Urinary bladder (tissue), 4 donors: ENCODE results near the gene MPST. TPM values are rescaled to one million over a fixed set of nuclear protein-coding genes. Genes with fewer than 3 reads are reported as not detected.
"Not testable (repeated sequence)": the region's sequence is repeated elsewhere in the genome, so short reads cannot be mapped to it uniquely, and the experiment has no call there.

ENCODE experiments used
- DNase-seq: peaks from one replicate; pipeline ENCODE4 v3.0.0-alpha.2; 2015; ENCODE audit errors: extremely low spot score
- H3K27ac ChIP-seq: one replicate; pipeline ENCODE4 v1.5.1; 2013; ENCODE audit warnings: low read depth, mild to moderate bottlenecking, moderate library complexity
- H3K36me3 ChIP-seq: one replicate; pipeline ENCODE4 v1.6.1; 2013; ENCODE audit warnings: mild to moderate bottlenecking, moderate library complexity; ENCODE audit not compliant: insufficient read depth
- H3K4me1 ChIP-seq: one replicate; pipeline ENCODE4 v1.6.1; 2013; ENCODE audit warnings: mild to moderate bottlenecking, moderate library complexity; ENCODE audit not compliant: insufficient read depth
- H3K4me3 ChIP-seq: one replicate; pipeline ENCODE4 v1.5.1; 2013; ENCODE audit warnings: low read depth, low read length
- WGBS: extraction: QIAGEN DNeasy Blood & Tissue Kit; methylation state at CpG from one replicate; pipeline ENCODE4 v1.1.7; 2013; 5-methylcytosine and 5-hydroxymethylcytosine counted together
- polyA plus RNA-seq: library from polyadenylated mRNA; stranded (reverse); fragments of 200-250 nt; gene quantifications from one replicate; pipeline ENCODE4 v1.2.3, GENCODE V29; 2013
- small RNA-seq: library from RNA; depleted of rRNA; stranded (forward); fragments of <200 nt; gene quantifications from one replicate; pipeline ENCODE3, GENCODE V24; 2014
- total RNA-seq: library from RNA; depleted of rRNA; stranded (reverse); fragments of >200 nt; gene quantifications from one replicate; pipeline ENCODE4 v1.2.3, GENCODE V29; 2014
- donor health status: healthy with polysubstance abuse.
- donor health status: healthy.

MPST gene
- total and polyA plus RNA-seq, 2 donors = 44.1 to 123 TPM

- H3K4me3 ChIP-seq, H3K27ac ChIP-seq, H3K36me3 ChIP-seq, H3K4me1 ChIP-seq, DNase-seq: not testable (repeated sequence)
- WGBS = 95% methylated on average over 5 of the region's 5 CpGs
Measured at GRCh38 chr22:37071850-37072592, 52.5 kb downstream of the MPST start.

GRCh38 chr22:37072673-37073072 is 53.1 kb downstream of the MPST start:
- H3K4me1 ChIP-seq = no peaks in the 10 kb centered on the region
- no peak overlapping the region for H3K27ac ChIP-seq
- 97% methylated on average over 8 of the region's 8 CpGs for WGBS
- H3K4me3 ChIP-seq = no peak overlapping the region
- H3K36me3 ChIP-seq = no peaks in the 10 kb centered on the region
- DNase-seq = no peak

GRCh38 chr22:37074537-37074936 is 55.0 kb downstream of the MPST start:
- no peak for DNase-seq
- no peak overlapping the region for H3K27ac ChIP-seq
- H3K4me3 ChIP-seq = no peak overlapping the region
- no peaks in the 10 kb centered on the region for H3K36me3 ChIP-seq
- WGBS = 79% methylated on average over 16 of the region's 16 CpGs
- H3K4me1 ChIP-seq = no peaks in the 10 kb centered on the region

GRCh38 chr22:37075046-37075445 is 55.5 kb downstream of the MPST start:
- no peak overlapping the region for H3K27ac ChIP-seq
- no peak for DNase-seq
- H3K4me3 ChIP-seq = no peak overlapping the region
- H3K4me1 ChIP-seq = no peaks in the 10 kb centered on the region
- 58% methylated on average over 17 of the region's 17 CpGs for WGBS
- no peaks in the 10 kb centered on the region for H3K36me3 ChIP-seq

GRCh38 chr22:37075822-37076433 is 56.4 kb downstream of the MPST start:
- H3K4me3 ChIP-seq = no peak overlapping the region
- H3K4me1 ChIP-seq = no peaks in the 10 kb centered on the region
- no peak for DNase-seq
- H3K36me3 ChIP-seq = no peaks in the 10 kb centered on the region
- no peak overlapping the region for H3K27ac ChIP-seq
- whole genome bisulfite sequencing = 76% methylated on average over 9 of the region's 9 CpGs

GRCh38 chr22:37077802-37078448 is 58.4 kb downstream of the MPST start:
- Histone ChIP-seq H3K4me3 (no peak overlapping the region), H3K27ac (no peak overlapping the region), H3K36me3 (no peaks in the 10 kb centered on the region), H3K4me1 (no peaks in the 10 kb centered on the region)
- 21% methylated on average over 15 of the region's 15 CpGs for WGBS
- DNase-seq = no peak

GRCh38 chr22:37079158-37079557 is 59.6 kb downstream of the MPST start:
- Histone ChIP-seq H3K4me1 (no peaks in the 10 kb centered on the region), H3K4me3 (no peak overlapping the region), H3K27ac (no peak overlapping the region), H3K36me3 (no peaks in the 10 kb centered on the region)
- WGBS = 47% methylated on average over 5 of the region's 5 CpGs
- DNase-seq = no peak

Small RNAs within 50 kb of the gene (small RNA-seq; reads per million reads assigned to genes)
- not detected for gene RF00019

Other genes starting within 250 kb of the MPST start
- gene IFT27, start 243.6 kb upstream of the MPST start, total RNA-seq = 20.2 TPM
- gene IFT27, start 243.6 kb upstream of the MPST start, polyA plus RNA-seq = 27.2 TPM
- gene PVALB, start 202.7 kb upstream of the MPST start, total RNA-seq = 2.2 TPM
- gene PVALB, start 202.7 kb upstream of the MPST start, polyA plus RNA-seq = 2.7 TPM
- 9.7 TPM for gene NCF4, start 158.7 kb upstream of the MPST start, total RNA-seq
- gene NCF4, start 158.7 kb upstream of the MPST start, polyA plus RNA-seq = 11.9 TPM
- gene CSF2RB, start 106.1 kb upstream of the MPST start, total RNA-seq = 5.3 TPM
- gene CSF2RB, start 106.1 kb upstream of the MPST start, polyA plus RNA-seq = 4.1 TPM
- 19.4 TPM for gene TST, start 295 bp upstream of the MPST start, total RNA-seq
- 48.8 TPM for gene TST, start 295 bp upstream of the MPST start, polyA plus RNA-seq
- 13.8 TPM for gene KCTD17, start 32.0 kb downstream of the MPST start, total RNA-seq
- 36.1 TPM for gene KCTD17, start 32.0 kb downstream of the MPST start, polyA plus RNA-seq
- gene TMPRSS6, start 90.0 kb downstream of the MPST start, total RNA-seq = not detected
- gene TMPRSS6, start 90.0 kb downstream of the MPST start, polyA plus RNA-seq = 0.04 TPM
- 0.69 TPM for gene IL2RB, start 130.2 kb downstream of the MPST start, total RNA-seq
- gene IL2RB, start 130.2 kb downstream of the MPST start, polyA plus RNA-seq = 0.70 TPM
- gene C1QTNF6, start 168.5 kb downstream of the MPST start, total RNA-seq = 11.6 TPM
- 6.9 TPM for gene C1QTNF6, start 168.5 kb downstream of the MPST start, polyA plus RNA-seq
- gene SSTR3, start 192.7 kb downstream of the MPST start, total RNA-seq = not detected
- gene SSTR3, start 192.7 kb downstream of the MPST start, polyA plus RNA-seq = not detected
- gene RAC2, start 224.5 kb downstream of the MPST start, total RNA-seq = 3.2 TPM
- 17.4 TPM for gene RAC2, start 224.5 kb downstream of the MPST start, polyA plus RNA-seq